Superior temporal gyrus (tissue), 1 donor: ENCODE data around the gene DACT1.

Experiments
- DNase-seq: peaks from one replicate; pipeline ENCODE4 v3.0.0-alpha.2; 2016; ENCODE audit errors: extremely low spot score

The DACT1 gene

DNA sequence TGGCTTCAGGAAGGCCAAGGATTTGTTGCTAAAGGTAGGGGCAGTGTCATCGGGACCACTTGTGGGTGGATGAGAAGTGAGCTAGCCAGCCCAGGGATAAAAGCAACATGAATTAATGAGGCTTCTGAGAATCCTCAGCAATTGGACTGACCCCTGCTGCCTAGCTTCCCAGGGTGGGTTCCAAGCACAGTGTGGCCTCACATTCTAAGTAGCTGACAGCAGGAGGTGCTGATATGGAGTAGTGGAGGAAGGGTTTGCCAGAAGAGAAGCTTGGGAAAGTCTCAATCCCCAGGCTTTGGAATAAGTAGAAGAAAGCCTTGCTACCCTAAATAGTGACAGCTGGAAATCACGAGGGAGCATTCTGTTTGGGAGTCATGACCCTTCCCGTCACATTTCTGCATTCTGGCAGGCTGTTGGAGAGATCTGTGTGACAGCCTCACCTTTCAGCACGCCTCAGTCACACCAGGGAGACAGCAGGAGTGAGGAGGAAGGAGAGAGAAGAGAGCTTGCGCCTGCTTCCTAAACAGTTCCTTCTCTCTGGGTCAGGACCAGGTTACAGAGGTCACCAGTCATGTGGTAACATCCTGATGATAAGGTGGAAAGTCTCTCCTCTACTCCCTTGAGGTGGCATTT lies 31.2 kb downstream of the DACT1 start:
- no peak for DNase-seq

DNA sequence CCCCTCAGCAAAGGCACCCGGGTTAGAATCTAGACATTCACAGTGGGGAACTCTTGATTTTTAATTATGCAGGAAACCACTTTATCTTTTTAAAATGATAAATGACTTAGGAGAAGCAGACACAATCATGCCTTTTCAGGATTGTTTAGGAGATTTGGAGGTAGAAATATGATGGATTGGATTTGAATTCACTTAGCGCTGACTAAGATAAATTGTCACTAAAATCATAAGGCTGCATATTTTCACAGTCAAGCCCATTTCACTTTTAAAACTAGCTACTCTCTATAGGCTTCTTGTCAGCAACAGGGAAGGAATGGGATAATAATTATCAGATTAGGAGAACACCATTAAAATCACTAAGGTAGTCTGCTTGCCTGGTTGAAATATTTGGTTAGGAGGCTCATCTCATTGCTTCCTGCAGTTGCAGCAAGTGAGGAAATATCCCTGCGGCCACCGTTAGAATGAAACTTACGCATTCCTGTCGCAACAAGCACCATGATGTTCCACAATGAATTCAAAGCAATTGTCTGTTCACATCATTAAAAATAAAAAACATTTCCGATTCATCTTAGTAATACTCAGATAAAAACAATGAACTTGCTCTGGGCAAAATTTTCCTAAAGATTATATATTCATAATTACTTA lies 31.9 kb downstream of the DACT1 start:
- DNase-seq: no peak

DNA sequence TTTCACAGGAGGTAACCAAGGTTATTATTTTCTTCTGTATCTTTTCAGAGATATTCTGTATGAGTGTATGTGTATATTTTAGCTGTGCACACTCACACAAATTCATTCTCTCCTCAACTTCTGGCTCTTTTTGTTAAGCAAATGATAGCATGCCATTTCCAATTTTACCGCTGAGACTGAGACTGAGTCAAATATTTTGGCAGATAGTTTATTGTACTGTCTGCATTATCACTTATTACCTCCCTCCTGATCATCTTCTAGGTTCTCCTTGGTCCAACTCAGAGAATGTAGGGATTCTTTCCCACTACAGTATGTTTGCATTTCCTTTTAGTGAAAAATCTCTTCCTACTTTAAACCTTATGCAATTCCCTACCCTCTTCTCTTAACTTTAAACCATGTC lies 33.3 kb downstream of the DACT1 start:
- DNase-seq: no peak

DNA sequence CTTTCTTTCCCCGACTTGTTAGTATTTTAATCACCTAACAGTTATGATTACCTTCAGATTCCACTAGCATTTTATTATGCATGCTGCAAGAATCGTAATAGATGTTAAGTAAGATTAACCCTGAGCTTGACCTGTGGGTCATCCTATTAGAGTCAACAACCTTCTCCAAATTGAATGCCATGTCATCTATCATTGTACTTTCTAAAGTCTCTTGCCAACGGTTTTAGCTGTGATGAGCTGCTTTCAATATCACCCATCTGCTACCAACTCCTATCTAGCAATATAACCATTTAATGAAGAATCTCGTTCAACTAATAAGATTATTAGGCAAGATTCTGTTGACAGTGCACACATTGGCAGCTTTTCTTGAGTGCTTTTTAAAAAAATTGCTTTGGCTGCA lies 33.7 kb downstream of the DACT1 start:
- no peak for DNase-seq

DNA sequence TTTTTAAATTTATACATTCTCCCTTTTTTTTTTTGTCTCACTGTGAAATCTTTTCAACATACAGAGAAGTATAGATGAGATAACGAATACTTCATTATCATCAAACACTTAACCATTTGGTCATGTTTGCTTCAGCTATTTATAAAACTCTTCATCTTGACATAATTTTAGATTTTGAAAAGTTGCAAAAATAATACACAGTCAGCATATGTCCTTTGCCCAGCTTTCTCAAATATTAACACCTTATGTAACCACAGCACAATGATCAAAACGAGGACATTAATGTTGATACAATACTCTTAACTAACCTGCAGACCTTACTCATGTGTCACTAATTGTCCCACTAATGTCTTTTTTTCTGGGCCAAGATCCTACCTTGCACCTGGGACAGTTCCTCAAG lies 36.0 kb downstream of the DACT1 start:
- DNase-seq: no peak

DNA sequence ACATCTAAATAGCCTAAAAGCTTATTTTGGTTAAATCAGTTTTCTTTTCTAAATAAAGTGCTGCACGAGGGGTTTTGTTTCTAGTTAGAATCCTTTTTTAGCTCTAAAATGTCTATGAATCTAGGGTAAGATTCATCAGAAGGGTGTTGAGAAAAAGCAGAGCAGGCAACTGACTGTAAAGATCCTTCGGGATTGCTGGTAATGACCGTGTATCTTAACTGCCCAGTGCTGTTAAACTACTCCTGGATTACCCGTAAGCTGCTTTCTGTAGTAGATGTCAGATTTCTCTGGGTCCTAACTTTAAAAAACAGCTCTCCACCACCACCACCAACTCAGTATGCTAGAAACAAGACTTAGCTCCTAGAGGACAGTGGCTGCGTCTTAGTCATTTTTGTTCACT lies 39.2 kb downstream of the DACT1 start:
- no peak for DNase-seq

DNA sequence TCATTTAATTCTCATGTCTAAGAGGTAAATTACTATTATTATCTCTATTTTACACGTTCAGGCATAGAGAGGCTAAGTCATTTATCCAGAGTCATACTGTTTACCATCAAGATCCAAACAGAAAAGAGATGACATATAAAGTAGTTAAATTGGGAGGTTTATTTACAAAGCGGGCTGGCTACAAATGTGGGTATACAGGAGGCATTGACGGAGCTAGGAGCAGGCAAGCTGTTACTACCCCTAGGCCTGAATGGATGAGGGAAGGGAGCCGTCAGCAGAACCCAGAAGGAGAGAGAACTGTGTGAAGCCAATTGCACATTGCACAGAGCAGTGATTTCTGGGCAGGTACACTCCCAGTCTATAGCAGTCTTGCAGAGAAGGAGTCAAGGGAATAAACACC lies 39.8 kb downstream of the DACT1 start:
- no peak for DNase-seq

DNA sequence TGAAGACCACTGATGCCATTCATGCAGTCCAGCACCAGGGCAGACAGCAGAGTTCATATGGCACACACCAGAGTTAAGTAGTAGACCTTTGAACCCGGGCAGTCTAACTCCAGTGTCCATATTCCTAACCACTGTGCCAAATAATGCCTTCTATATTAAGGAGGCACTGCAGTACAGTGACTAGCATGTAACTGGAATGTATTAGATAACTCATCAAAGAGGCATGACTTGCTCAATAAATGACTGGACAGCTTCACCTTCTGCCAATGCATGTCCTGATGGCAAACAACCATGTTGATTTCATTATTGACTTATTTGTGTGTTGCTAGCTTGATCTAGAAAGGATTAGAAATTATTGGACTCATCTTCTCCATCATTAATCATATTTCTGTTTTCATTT lies 40.2 kb downstream of the DACT1 start:
- no peak for DNase-seq

DNA sequence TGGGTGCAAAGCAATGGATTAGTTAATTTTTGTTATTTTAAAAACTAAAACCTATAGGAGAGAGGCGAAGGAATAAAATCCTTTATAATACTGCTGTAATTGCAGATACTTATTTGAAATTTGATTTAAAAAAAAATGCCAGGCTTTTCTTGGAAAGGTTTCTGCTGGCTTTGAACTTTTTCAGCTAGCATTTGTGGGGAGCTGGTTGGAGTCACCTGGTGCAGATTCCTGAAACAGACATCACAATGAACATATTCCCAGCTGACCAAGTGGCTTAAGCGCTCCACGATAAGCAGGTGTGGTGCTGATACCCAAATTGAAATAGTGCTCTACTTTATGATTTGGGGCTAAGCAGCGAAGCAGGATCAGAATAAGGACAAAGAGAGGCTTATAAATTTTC lies 42.9 kb downstream of the DACT1 start:
- DNase-seq: no peak

DNA sequence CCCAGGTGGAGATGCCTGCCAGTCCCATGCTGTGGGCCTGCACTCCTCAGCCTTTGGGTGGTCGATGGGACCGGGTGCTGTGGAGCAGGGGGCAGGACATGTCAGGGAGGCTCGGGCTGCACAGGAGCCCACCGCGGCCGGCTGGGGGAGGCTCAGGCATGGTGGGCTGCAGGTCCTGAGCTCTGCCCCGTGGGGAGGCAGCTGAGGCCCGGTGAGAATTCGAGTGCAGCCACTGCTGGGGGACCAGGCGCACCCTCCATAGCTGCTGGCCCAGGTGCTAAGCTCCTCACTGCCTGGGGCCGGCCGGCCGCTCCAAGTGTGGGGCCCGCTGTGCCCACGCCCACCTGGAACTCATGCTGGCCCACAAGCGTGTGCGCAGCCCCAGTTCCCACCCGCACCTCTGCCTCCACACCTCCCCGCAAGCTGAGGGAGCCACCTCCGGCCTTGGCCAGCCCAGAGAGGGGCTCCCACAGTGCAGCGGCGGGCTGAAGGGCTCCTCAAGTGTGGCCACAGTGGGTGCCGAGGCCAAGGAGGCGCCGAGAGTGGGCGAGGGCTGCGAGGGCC lies 49.6 kb downstream of the DACT1 start:
- no peak for DNase-seq

DNA sequence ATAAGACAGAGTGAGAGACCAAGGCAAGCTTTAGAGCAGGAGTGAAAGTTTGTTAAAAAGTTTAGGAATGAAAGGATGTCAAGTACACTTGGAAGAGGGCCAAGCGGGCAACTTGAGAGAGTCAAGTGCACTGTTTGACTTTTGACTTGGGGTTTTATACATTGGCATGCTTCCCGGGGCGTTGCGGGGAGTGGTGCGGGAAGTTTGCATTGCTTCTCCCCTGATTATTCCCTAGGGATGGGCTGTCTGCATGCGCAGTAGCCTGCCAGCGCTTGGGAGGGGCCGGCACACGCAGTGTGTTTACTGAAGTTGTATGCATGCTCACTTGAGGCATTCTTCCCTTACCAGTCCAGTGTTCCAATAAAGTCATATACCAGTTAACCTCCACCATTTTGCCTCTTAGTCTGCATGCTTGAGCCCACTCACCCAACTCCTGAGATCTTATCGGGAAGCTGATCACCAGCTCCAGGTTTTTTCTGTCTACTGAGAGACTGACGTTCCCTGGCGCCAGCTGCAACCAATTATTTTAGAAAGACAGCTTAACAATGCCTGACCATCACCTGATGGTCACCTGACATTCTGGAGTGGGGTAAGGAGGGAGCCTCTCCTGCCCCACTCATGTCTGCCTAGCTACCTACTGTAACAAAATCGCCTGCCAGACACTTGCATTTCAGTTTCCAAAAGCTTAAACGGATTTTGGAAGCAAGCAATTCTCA lies 53.2 kb downstream of the DACT1 start:
- no peak for DNase-seq

DNA sequence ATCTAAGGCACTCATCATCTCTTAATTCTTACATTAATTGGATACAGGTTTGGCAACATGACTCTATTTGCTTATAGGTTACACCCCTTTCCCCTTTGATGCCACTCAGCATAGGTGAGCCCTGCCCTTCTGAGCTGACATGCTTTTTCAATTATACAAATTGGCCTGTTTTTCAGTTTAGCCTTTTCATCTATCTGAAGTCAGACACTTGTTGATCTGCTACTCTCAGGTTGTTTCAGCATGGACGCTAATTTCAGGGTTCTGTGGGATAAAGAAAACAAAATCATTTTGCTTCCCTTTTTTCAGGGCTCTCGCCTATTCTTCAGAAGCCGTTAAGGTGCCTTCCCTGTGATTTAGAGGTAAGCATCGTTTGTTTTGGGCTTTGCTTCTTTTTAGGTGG lies 55.3 kb downstream of the DACT1 start:
- no peak for DNase-seq

DNA sequence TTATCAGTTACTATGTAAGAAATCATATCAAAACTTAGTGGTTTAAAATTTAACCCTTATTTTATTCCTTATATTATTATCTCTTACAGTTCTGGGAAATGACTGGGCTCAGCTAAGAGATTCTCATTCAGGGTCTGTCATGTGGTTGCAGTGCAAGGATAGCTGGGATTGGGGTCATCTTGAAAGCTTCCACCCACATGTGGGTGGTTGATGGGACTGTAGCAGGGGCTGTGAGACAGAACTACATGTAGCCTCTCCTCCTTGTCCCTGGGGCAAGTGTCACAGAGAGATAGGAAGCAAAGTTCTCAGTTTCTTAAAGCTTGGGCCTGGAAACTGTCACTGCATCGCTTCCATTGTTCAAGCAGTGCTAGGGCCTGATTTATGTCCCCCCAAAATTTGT lies 57.8 kb downstream of the DACT1 start:
- DNase-seq: no peak

DNA sequence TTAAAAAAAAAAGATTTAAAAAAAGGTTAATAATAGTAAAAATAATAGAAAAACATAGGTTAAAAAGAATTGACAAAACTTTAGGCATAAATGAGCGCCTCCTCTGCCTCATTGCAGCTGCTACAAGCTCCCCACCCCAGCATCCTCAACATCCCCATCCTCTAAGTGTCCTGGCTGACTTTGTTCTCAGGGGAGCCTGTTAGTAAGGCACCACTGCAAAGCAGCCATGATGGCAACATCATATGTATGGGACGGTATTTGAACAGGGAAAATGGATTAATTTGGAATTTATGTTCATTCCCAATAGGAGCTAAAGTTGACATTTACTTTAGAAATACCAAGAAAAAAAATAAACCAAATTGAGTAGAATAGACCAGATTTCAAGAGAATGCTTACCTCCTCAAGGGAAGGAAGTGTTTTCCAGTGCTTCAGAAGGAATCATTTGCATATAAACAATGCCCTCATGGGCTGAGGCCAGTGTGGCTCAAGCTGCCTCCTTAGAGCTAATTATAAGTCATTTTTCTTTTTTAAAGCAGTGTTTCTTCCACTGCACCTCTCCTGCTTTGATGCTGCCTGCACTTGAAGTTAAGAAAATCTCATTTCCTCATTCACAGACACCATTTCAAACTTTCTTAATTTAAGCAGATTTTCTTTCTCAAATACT lies 59.6 kb downstream of the DACT1 start:
- DNase-seq: no peak
